Stimulated activated naive CD8-positive, alpha-beta T cell treated with anti-CD3 and anti-CD28 coated beads, Interleukin-15, Interleukin-2, amounts not matched to agents 100 ng/mL and 50 ng/mL, for 24 hours (primary cell): ENCODE results near the gene ZFPM1.

Experiments
- H3K27ac Mint-ChIP-seq: one replicate; pipeline ENCODE4 v1.8.0; 2021; ENCODE audit warnings: mild to moderate bottlenecking, mixed read lengths
- H3K27me3 Mint-ChIP-seq: one replicate; pipeline ENCODE4 v1.8.0; 2021; ENCODE audit warnings: mixed read lengths
- H3K36me3 Mint-ChIP-seq: one replicate; pipeline ENCODE4 v1.8.0; 2021; ENCODE audit warnings: low read depth, mixed read lengths
- H3K4me1 Mint-ChIP-seq: one replicate; pipeline ENCODE4 v1.8.0; 2021; ENCODE audit warnings: low read depth, mixed read lengths
- H3K4me3 Mint-ChIP-seq: one replicate; pipeline ENCODE4 v1.8.0; 2021; ENCODE audit warnings: mild to moderate bottlenecking, mixed read lengths
- H3K9me3 Mint-ChIP-seq: one replicate; pipeline ENCODE4 v1.8.0; 2021; ENCODE audit warnings: mixed read lengths

Gene ZFPM1

DNA sequence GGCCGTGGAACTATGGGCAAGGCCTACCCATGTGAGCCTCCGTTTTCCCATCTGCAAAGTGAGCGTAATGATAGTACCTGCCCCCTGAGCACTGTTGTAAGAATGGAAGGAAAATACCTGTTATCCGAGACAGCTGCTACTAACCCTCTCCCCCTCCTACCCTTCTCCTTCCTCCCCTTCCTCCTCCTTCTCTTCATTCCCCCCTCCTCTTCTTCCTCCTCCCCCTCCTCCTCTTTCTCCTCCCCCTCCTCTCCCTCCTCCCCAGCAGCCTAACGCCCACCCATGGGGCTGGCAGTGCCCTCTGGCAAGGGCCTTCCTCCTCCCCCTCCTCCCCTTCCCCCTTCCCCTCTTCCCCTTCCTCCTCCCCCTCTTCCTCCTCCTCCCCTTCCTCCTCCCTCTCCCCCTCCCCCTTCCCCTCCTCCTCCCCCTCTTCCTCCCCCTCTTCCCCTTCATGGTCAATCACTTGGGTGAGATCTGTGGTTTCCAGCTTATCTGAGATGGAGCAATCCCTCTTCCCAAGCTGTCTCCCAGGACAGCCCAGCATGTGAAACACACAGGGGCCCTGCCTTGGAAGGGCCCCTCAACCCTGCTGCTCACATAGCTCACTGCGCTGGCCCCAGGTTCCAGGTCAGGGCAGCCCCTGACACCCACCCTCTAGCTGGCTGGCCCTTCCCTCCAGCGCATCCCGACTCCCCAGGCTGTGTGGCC lies 6.4 kb downstream of the ZFPM1 start:
- Mint-ChIP-seq H3K4me1 (peaks cover 43% of the 10 kb centered on the region), H3K9me3 (no peaks in the 10 kb centered on the region), H3K36me3 (no peaks in the 10 kb centered on the region), H3K27me3 (no peaks in the 10 kb centered on the region), H3K27ac (no peak overlapping the region), H3K4me3 (no peak overlapping the region)

DNA sequence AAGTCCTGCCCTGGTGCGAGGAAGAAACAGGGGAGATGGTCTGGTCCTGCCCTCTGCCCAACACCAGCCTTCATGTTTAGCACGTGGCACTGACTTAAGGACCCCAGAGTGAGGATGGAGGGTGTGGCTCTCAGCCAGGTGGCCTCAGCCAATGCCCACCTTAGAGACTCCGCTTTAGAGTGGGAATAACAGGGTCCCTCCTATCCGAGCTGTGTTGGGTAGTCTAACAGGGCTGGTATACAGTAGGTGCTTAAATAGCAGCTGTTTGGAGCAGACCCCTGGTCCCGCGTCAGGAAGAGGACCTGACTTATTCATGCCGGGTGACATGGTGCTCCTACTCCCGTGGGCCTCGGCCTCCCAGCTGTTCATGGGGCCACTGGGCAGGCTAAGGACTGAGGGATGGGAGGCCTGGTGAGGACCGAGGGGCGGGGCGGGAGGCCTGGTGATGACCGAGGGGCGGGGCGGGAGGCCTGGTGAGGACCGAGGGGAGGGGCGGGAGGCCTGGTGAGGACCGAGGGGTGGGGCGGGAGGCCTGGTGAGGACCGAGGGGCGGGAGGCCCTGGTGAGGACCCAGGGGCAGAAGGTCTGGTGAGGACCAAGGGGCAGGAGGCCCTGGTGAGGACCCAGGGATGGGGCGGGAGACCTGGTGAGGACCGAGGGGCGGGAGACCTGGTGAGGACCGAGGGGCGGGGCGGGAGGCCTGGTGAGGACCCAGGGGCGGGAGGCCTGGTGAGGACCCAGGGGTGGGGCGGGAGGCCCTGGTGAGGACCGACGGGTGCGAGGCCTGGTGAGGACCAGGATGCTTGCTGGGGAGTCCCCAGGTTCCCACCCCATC lies 7.6 kb downstream of the ZFPM1 start:
- Mint-ChIP-seq H3K4me1 (peaks cover 54% of the 10 kb centered on the region), H3K36me3 (no peaks in the 10 kb centered on the region), H3K27ac (no peak overlapping the region), H3K9me3 (no peaks in the 10 kb centered on the region), H3K4me3 (no peak overlapping the region), H3K27me3 (no peaks in the 10 kb centered on the region)

DNA sequence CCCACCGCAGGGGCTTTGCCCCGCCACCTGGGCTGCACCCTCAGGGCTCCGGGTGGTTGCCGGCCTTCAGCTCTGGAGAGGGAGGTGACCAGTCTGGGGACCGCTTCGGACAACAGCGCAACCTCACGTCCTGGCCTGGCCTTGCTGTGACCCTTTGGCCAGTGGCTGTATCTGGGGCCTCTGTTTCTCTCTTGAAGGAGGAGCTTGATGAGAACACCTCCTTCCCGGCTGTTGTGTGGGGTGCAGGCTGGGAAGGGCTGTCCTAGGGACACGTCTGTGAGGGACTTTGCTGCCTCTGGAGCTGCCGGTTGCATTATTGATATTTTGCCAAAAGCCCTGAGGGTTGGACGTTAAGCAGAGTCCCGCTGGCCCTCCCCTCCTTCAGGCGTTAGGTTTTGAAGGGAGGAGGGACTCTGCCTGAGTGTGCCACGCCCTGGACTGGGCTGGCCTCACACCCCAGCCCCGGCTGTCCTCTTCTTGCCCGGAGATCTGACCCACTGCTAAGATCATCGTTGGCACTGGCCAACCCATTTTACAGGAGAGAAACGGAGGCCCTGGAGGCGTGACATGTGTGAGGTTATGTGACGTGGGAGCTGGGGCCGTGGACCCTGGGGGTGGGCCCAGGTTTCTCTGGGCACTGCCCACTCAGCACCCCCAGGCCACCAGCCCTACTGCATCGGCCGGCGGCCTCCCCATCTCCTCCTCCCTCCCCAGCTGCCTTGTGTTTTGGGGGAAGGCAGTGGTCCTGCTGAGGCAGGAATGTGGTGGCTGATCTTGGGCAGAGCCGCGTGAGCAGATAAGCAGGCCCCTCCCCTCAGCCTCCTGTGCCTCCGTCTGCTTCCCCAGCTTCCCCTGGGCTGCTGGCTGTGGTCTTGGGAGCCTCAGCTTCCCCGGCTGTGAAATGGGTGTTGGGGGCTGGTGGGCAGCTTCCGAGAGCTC lies 8.5 kb downstream of the ZFPM1 start:
- no peak overlapping the region for H3K4me3 Mint-ChIP-seq

GRCh38 chr16:88462396-88462795 lies 9.3 kb downstream of the ZFPM1 start:
- H3K27me3 Mint-ChIP-seq = no peaks in the 10 kb centered on the region
- H3K36me3 Mint-ChIP-seq = no peaks in the 10 kb centered on the region
- no peaks in the 10 kb centered on the region for H3K9me3 Mint-ChIP-seq
- peaks cover 58% of the 10 kb centered on the region for H3K4me1 Mint-ChIP-seq
- no peak overlapping the region for H3K4me3 Mint-ChIP-seq
- H3K27ac Mint-ChIP-seq = no peak overlapping the region

More for the DNA sequence above, 8.5 kb downstream of the ZFPM1 start:
- Mint-ChIP-seq H3K27me3 (no peaks in the 10 kb centered on the region), H3K4me1 (peaks cover 58% of the 10 kb centered on the region), H3K9me3 (no peaks in the 10 kb centered on the region), H3K36me3 (no peaks in the 10 kb centered on the region), H3K27ac (no peak overlapping the region)

GRCh38 chr16:88463411-88463810 lies 10.3 kb downstream of the ZFPM1 start:
- Mint-ChIP-seq H3K4me1 (peaks cover 57% of the 10 kb centered on the region), H3K27me3 (no peaks in the 10 kb centered on the region), H3K4me3 (no peak overlapping the region), H3K9me3 (no peaks in the 10 kb centered on the region), H3K27ac (no peak overlapping the region), H3K36me3 (no peaks in the 10 kb centered on the region)

DNA sequence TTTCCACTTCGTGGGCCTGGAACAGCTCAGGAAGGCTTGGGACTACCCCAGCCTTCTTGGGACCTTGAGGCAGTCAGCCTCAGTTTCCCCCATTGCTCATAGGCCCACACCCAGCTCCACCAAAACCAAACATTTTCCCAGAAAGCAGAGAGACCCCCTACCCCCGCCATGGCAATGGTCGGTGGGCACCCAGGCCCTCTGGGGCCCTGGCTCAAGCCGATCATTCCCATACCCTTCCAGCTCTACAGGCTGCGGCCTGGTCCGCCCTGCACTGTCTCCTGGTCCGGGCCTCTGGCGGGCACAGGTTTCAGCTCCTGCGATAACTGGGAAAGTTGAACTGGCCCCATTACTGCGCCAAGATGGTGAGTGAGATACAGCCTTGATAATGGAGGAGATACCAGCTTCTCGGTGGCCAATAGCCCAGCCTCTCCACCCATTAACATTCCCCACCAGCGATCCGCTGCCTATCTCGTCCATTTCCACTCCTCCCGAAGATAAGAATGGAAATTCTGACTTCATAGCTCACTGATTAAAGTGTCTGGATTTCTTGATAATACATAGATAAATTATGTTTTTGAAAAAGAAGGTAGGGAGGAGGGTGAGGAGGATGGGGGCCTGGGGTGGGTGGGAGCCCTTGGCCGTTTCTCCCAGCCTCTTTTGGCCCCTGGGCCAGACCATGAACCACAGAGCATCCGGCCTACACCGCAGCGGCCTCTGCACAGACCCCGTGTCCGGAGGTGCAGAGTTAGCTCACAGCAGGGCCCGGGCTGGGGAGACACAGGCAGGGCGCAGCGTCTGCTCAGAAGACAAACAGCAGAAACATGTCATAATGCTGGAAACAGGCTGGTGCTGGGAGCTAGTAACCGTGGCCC lies 11.6 kb downstream of the ZFPM1 start:
- H3K4me1 Mint-ChIP-seq = peaks cover 63% of the 10 kb centered on the region
- no peaks in the 10 kb centered on the region for H3K27me3 Mint-ChIP-seq
- no peak overlapping the region for H3K27ac Mint-ChIP-seq
- H3K9me3 Mint-ChIP-seq = no peaks in the 10 kb centered on the region
- H3K36me3 Mint-ChIP-seq = no peaks in the 10 kb centered on the region
- no peak overlapping the region for H3K4me3 Mint-ChIP-seq

DNA sequence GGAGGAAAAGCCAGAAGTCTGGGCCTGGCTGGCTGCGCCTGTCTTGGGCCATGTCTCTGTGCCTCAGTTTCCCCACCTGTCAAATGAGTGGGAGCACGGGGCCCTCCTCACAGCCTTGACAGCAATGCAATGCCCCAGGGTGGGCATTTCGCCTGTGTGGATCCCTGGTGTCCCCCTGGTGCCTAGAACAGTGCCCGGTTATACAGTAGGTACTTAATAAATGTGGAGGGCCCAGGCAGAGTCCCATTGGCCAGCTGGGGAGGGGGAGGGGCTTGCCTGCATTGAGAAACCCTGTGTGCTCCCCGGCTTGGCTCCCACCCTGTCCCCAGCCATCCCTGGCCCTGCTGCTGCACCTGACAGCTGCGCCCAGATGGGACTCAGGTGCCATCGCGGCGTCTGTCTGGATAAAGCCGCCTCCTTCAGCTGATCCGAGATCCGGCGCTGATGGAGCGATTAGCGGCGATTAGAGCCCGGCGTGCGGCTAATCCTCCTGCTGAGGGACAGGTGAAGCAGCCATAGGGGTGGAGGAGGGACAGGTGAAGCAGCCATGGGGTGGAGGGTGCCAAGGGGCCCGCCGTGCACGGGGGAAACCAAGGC lies 12.4 kb downstream of the ZFPM1 start:
- H3K36me3 Mint-ChIP-seq = no peaks in the 10 kb centered on the region
- H3K9me3 Mint-ChIP-seq = no peaks in the 10 kb centered on the region
- no peak overlapping the region for H3K4me3 Mint-ChIP-seq
- H3K4me1 Mint-ChIP-seq = peaks cover 66% of the 10 kb centered on the region
- no peaks in the 10 kb centered on the region for H3K27me3 Mint-ChIP-seq
- no peak overlapping the region for H3K27ac Mint-ChIP-seq

GRCh38 chr16:88466175-88466862 lies 13.2 kb downstream of the ZFPM1 start:
- Mint-ChIP-seq H3K4me3 (no peak overlapping the region), H3K27ac (no peak overlapping the region), H3K27me3 (no peaks in the 10 kb centered on the region), H3K9me3 (no peaks in the 10 kb centered on the region), H3K36me3 (no peaks in the 10 kb centered on the region), H3K4me1 (peaks cover 72% of the 10 kb centered on the region)

DNA sequence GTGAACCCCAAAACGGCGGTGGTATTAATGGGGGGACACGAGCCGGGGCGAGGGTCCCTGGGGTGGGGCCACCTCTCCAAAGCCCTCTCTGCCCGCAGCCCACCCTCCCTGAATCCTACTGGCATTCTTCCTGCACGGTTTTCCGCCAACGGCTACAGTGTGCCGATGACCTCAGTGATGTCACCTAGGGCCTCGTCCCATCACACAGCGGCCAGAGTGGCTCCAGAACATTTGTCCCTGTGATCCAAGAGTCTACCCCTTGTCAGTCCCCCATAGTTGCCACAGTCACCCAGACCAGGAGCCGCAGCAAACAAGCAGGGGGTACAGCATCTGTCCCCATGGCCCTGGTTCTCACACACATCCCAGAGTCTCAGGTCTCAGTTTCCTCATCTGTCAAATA lies 13.9 kb downstream of the ZFPM1 start:
- H3K9me3 Mint-ChIP-seq = no peaks in the 10 kb centered on the region
- H3K36me3 Mint-ChIP-seq = no peaks in the 10 kb centered on the region
- H3K27me3 Mint-ChIP-seq = no peaks in the 10 kb centered on the region
- H3K4me1 Mint-ChIP-seq = peaks cover 71% of the 10 kb centered on the region
- H3K27ac Mint-ChIP-seq = no peak overlapping the region
- H3K4me3 Mint-ChIP-seq = no peak overlapping the region

- H3K4me1 Mint-ChIP-seq = peaks cover 72% of the 10 kb centered on the region
- no peaks in the 10 kb centered on the region for H3K9me3 Mint-ChIP-seq
- H3K27me3 Mint-ChIP-seq = no peaks in the 10 kb centered on the region
- no peak overlapping the region for H3K4me3 Mint-ChIP-seq
- H3K27ac Mint-ChIP-seq = no peak overlapping the region
- no peaks in the 10 kb centered on the region for H3K36me3 Mint-ChIP-seq
Measured at GRCh38 chr16:88467541-88467944, 14.5 kb downstream of the ZFPM1 start.

- Mint-ChIP-seq H3K27ac (no peak overlapping the region), H3K4me3 (no peak overlapping the region), H3K4me1 (peaks cover 72% of the 10 kb centered on the region), H3K36me3 (no peaks in the 10 kb centered on the region), H3K27me3 (no peaks in the 10 kb centered on the region), H3K9me3 (no peaks in the 10 kb centered on the region)
Measured at GRCh38 chr16:88468275-88469129, 15.4 kb downstream of the ZFPM1 start.

DNA sequence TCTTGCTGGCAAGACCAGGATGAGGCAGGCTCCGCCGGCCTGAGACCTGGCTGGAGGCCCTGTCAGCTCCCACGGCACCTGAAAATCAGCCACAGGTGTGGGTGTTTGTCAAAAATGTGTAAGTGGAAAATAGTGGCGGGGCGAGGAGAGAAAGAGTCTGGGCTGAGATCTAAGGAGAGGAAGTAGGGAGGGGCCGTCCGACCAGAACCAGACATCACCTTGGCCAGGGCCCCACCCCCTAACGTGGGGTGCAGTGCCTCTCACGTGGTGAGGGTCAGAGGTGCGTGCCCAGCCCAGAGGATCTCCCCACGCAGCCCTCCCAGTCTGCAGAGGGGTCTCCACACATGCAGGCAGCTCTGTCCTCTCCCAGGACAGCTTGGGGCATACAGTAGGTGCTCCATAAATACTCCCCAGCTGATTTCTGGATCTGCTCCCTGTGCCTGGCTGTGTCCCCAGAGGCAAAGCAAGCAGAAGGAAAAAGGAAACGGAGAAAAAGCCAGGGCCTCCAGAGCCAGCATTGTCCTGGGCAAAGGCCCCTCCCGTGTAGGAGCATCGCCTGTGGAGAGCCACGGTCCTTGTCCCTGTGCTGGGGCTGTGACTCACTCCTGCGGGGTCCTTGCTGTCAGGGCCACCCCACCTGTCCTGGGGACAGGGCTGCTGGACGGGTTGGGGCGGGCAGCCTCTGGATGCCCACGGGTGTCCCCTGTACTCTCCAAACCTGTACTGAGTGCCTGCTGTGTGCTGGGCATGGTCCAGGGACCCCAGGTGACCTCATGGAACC lies 16.7 kb downstream of the ZFPM1 start:
- Mint-ChIP-seq H3K4me3 (no peak overlapping the region), H3K9me3 (no peaks in the 10 kb centered on the region), H3K36me3 (no peaks in the 10 kb centered on the region), H3K27ac (no peak overlapping the region), H3K27me3 (no peaks in the 10 kb centered on the region), H3K4me1 (peaks cover 65% of the 10 kb centered on the region)
